Esophagus muscularis mucosa (tissue), 4 donors: ENCODE measurements around the gene PLXNC1.

ENCODE experiments used
- CTCF ChIP-seq, 3 experiments: fragments of 200-600 bp in 2 of 3; fragments of 450-650 bp in 1 of 3; sonication (generic) in 2 of 3; IDR thresholded peaks; one replicate each; pipeline ENCODE4 v1.5.1; 2017 to 2019; ENCODE audit warnings: antibody characterized with exemption in 3 of 3, mild to moderate bottlenecking in 2 of 3, moderate library complexity in 1 of 3
- EP300 ChIP-seq: sonication (generic); formaldehyde crosslinking; IDR thresholded peaks from one replicate; pipeline ENCODE4 v1.6.1; 2017; ENCODE audit warnings: antibody characterized with exemption
- POLR2A ChIP-seq: fragments of 450-650 bp; IDR thresholded peaks from one replicate; pipeline ENCODE4 v1.6.1; 2017; ENCODE audit warnings: antibody characterized with exemption, moderate library complexity, mild to moderate bottlenecking, low read depth

DNA sequence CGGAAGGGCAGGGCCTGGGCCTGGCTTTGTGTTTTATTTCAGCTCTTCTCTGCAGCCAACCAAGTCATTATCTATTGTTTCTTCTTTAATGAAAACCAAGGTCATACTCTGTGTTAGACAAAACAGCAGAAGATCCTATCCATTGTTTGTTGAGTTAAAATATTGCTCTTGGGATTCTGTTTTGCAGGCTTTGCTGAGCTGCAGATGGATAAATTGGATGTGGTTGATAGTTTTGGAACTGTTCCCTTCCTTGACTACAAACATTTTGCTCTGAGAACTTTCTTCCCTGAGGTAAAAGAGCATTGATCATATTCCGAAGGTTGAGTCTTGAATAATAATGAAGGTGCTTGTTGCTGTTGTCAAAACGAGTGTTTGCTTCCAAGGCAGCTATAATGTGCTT, 106.6 kb downstream of the PLXNC1 start:
- TF ChIP-seq EP300 (no peak), CTCF (IDR thresholded peaks at IDR 0.05) (no peak), POLR2A (no peak)
